ENCODE results near the gene EAPP.
"Not testable (repeated sequence)": the region's sequence is repeated elsewhere in the genome, so short reads cannot be mapped to it uniquely, and the experiment has no call there.

- not testable (repeated sequence) for TF ChIP-seq POLR2A, CTCF, POLR2AphosphoS5, EP300 (IDR thresholded peaks at IDR 0.05)
These were observed 15.3 kb downstream of the EAPP start for GRCh38 chr14:34524216-34524615.

Data from stomach (tissue), 4 donors.